Nephron progenitor cell (in vitro differentiated cells): ENCODE measurements around the gene SNAI3.

ENCODE experiments used
- DNase-seq: peaks from one replicate; pipeline ENCODE4 v3.0.0; 2021
- H3K27ac Mint-ChIP-seq: 2 replicates; pipeline ENCODE4 v1.8.0; 2021; ENCODE audit warnings: mild to moderate bottlenecking, moderate library complexity, mixed read lengths
- H3K27me3 Mint-ChIP-seq: 2 replicates; pipeline ENCODE4 v1.8.0; 2021; ENCODE audit warnings: mild to moderate bottlenecking, low read depth, mixed read lengths; ENCODE audit not compliant: poor library complexity
- H3K36me3 Mint-ChIP-seq: 2 replicates; pipeline ENCODE4 v1.8.0; 2021; ENCODE audit warnings: low read depth, mixed read lengths
- H3K4me1 Mint-ChIP-seq: 2 replicates; pipeline ENCODE4 v1.8.0; 2021; ENCODE audit warnings: mixed read lengths
- H3K4me3 Mint-ChIP-seq: 2 replicates; pipeline ENCODE4 v1.8.0; 2021; ENCODE audit warnings: mild to moderate bottlenecking, moderate library complexity, mixed read lengths
- H3K9me3 Mint-ChIP-seq: 2 replicates; pipeline ENCODE4 v1.8.0; 2021; ENCODE audit warnings: mild to moderate bottlenecking, moderate library complexity, mixed read lengths
- TF ChIP-seq, protein P1 (sequence below): fragments of 200-600 bp; sonication (generic); IDR thresholded peaks from 2 replicates; pipeline ENCODE4 v1.5.0; 2021; ENCODE audit warnings: antibody characterized with exemption

Gene SNAI3

DNA sequence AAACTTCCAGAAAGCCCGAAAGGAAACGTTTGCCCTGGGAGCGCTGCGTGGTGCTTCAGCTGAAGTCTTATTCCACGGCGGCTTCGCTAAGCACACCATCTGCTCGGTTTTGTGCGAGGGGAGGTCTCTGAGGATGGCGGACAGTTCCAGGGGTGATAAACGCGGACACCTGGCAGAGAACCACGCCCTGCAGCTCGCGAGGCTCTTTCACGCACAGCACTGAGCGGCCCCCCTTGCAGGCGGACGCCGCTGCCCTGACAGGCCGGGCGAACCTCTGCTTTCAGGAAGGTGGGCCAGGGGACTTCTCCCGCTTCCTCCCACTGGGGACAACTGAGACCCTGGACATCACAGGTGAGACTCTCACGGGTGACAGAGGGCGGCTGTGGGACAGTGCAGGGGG is 27.1 kb downstream of the SNAI3 start:
- TF ChIP-seq, protein P1, sequence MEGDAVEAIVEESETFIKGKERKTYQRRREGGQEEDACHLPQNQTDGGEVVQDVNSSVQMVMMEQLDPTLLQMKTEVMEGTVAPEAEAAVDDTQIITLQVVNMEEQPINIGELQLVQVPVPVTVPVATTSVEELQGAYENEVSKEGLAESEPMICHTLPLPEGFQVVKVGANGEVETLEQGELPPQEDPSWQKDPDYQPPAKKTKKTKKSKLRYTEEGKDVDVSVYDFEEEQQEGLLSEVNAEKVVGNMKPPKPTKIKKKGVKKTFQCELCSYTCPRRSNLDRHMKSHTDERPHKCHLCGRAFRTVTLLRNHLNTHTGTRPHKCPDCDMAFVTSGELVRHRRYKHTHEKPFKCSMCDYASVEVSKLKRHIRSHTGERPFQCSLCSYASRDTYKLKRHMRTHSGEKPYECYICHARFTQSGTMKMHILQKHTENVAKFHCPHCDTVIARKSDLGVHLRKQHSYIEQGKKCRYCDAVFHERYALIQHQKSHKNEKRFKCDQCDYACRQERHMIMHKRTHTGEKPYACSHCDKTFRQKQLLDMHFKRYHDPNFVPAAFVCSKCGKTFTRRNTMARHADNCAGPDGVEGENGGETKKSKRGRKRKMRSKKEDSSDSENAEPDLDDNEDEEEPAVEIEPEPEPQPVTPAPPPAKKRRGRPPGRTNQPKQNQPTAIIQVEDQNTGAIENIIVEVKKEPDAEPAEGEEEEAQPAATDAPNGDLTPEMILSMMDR: no peak
- peaks cover 2% of the 10 kb centered on the region for H3K27me3 Mint-ChIP-seq
- H3K27ac Mint-ChIP-seq: no peak overlapping the region
- H3K4me1 Mint-ChIP-seq: peaks cover 14% of the 10 kb centered on the region
- H3K9me3 Mint-ChIP-seq: no peaks in the 10 kb centered on the region
- no peak for DNase-seq
- H3K4me3 Mint-ChIP-seq: no peak overlapping the region
- no peaks in the 10 kb centered on the region for H3K36me3 Mint-ChIP-seq

DNA sequence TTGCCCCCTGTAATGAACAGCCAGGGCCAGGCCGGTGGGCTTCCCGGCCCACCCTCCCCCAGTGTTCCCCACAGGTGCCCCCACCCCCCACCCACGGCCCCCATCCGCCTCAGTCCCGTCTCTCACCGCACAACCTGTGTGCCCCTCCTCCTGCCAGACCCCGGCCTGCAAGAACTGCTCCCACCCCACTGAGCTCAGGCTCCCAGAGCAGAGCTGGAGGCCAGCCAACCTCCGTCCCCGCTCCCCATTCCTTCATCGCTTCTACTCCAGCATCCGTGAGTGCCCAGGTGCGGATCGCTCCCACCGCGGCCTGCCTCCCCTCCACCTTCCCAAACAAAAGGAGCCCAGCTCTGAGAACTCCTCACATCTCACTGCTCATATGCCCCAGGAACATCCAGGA is 27.6 kb downstream of the SNAI3 start:
- peaks cover 2% of the 10 kb centered on the region for H3K27me3 Mint-ChIP-seq
- H3K9me3 Mint-ChIP-seq: no peaks in the 10 kb centered on the region
- no peak for DNase-seq
- H3K4me3 Mint-ChIP-seq: no peak overlapping the region
- H3K36me3 Mint-ChIP-seq: no peaks in the 10 kb centered on the region
- TF ChIP-seq, protein P1: no peak
- no peak overlapping the region for H3K27ac Mint-ChIP-seq
- peaks cover 14% of the 10 kb centered on the region for H3K4me1 Mint-ChIP-seq

DNA sequence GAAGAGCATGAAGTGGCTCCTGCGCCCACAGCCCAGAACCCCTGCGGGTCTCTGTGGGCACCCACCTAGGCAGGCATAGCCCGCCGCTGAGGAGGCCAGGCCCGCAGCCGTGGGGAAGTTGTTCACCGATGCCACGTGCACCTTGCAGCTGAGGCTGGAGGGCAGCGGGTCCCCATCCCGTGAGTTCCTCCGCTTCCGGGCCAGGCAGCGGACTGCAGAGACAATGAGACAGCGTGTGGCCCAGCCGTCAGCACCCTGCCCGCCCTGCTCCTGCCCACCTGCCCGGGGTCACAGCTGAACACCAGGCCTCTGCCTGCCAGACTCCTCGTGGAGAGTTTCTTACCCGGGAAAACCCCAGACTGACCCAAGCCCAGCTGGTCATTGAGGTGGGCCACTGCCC is 28.9 kb downstream of the SNAI3 start:
- H3K4me1 Mint-ChIP-seq: peaks cover 14% of the 10 kb centered on the region
- H3K27me3 Mint-ChIP-seq: peaks cover 2% of the 10 kb centered on the region
- no peak overlapping the region for H3K4me3 Mint-ChIP-seq
- H3K36me3 Mint-ChIP-seq: no peaks in the 10 kb centered on the region
- no peak overlapping the region for H3K27ac Mint-ChIP-seq
- TF ChIP-seq, protein P1: no peak
- no peaks in the 10 kb centered on the region for H3K9me3 Mint-ChIP-seq
- DNase-seq: no peak

DNA sequence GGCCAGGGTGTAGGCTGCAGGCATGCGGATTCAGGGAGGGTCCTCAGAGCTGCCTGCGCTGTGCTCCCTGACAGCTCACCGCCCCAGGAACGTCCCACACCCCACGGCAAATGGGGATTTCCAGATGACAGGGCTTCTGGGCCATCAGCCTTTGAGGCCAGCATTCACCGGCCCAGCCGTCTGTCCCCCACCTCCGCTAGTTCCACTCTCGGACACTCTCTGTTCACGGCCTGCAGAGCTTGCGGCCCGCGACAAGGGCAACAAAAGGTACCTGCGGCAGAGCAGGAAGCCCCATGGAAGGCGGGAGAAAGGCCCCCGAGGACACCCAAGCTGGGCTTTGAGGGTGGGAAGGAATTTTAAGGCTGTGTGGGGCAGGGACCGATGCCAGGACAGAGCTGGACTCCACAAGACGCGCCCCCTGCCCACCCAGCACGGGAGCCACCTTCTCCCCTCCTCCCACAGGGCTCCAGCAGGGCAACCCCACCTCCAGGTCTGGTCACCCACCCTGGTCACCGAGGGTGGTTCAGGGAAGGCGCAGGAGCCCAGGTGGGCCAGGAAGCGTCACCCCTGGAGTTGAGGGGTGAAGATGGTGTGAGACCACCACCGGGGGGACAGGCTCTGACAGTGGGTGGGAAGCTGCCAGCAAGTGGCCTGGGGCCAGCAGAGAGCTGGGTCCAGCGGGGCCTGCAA is 29.9 kb downstream of the SNAI3 start:
- no peak for DNase-seq
- Mint-ChIP-seq H3K4me3 (no peak overlapping the region), H3K36me3 (no peaks in the 10 kb centered on the region), H3K27me3 (peaks cover 2% of the 10 kb centered on the region), H3K9me3 (no peaks in the 10 kb centered on the region), H3K4me1 (peaks cover 8% of the 10 kb centered on the region), H3K27ac (no peak overlapping the region)
- TF ChIP-seq, protein P1: no peak

DNA sequence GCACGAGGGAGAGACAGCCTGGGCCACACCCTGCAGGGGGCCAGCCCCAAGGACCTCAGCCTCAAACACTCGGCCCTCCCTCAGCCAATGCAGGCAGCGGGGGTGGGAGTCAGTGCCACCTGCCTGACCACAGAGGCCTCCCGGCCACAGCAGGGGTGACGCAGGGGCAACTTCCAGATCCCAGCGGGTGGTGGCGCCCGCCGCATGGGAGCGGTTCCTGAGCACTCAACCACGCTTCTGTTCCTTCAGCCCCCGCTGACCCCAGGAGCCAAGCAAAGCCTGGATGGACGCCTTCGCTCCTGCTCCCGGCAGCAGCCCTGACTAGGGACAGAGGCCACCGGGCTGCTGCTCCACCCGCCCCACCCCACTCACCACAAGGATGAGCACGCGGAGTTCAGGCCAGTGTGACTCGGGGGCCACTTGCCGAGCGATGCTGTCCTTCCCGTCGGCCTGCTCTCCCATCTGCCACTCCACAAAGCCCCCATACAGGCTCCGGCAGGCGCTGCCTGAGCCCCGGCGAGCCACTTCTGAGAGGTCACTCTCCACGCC is 30.5 kb downstream of the SNAI3 start:
- Mint-ChIP-seq H3K27me3 (peaks cover 2% of the 10 kb centered on the region), H3K4me1 (peaks cover 6% of the 10 kb centered on the region), H3K27ac (no peak overlapping the region), H3K4me3 (no peak overlapping the region), H3K9me3 (no peaks in the 10 kb centered on the region), H3K36me3 (no peaks in the 10 kb centered on the region)
- DNase-seq: no peak
- TF ChIP-seq, protein P1: no peak
